ENCODE results near the gene ATP5PD.

ATP5PD gene

DNA sequence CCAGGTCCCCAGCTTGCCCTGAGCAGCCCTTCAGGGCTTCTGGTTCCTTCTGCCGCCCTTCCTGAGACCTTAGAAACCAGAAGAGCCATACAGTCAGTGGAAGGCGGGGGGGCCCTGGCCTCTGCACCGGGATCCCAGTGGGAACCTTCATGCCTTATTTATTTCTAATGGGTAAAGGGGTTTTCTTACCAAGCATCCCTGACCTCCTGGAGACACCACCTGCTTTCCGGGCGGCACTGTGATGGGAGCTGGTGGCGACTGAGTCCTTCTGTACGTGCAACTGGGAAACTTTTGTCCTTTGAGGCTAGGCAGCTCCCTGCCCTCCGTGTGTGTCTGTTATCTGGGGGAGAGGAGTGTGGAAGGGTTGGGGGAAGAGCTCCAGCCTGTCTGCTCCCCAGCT is 41.5 kb downstream of the ATP5PD start:
- TF ChIP-seq, protein P1, sequence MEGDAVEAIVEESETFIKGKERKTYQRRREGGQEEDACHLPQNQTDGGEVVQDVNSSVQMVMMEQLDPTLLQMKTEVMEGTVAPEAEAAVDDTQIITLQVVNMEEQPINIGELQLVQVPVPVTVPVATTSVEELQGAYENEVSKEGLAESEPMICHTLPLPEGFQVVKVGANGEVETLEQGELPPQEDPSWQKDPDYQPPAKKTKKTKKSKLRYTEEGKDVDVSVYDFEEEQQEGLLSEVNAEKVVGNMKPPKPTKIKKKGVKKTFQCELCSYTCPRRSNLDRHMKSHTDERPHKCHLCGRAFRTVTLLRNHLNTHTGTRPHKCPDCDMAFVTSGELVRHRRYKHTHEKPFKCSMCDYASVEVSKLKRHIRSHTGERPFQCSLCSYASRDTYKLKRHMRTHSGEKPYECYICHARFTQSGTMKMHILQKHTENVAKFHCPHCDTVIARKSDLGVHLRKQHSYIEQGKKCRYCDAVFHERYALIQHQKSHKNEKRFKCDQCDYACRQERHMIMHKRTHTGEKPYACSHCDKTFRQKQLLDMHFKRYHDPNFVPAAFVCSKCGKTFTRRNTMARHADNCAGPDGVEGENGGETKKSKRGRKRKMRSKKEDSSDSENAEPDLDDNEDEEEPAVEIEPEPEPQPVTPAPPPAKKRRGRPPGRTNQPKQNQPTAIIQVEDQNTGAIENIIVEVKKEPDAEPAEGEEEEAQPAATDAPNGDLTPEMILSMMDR (conservative IDR thresholded peaks at IDR 0.05; ENCODE audit: low read depth, low read length) = no peak
- no peak overlapping the region for H3K4me3 ChIP-seq (ENCODE audit: low read depth, low read length)
- DNase-seq (ENCODE audit: low read depth) = no peak

DNA sequence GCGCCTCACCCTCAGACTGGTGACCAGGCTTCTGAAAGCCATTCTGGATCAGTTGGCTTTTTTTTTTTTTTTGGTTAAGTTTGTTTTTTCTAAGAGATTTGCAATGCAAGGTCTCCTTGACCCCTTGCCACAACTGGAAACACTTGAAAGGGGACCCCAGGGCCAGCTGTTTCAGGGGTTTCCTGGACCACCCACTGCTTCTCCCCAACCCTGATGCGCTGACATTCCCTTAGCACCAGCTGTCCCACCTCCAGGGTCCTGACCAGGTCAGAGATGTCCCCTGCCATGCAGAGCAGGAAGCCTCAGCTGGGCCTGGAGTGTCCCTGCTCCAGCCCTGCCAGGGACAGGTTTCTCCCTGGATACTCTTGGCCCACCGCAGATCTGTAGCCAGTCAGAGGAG is 42.4 kb downstream of the ATP5PD start:
- DNase-seq (ENCODE audit: low read depth) = no peak
- no peak overlapping the region for H3K4me3 ChIP-seq (ENCODE audit: low read depth, low read length)
- TF ChIP-seq, protein P1 (conservative IDR thresholded peaks at IDR 0.05; ENCODE audit: low read depth, low read length) = no peak

DNA sequence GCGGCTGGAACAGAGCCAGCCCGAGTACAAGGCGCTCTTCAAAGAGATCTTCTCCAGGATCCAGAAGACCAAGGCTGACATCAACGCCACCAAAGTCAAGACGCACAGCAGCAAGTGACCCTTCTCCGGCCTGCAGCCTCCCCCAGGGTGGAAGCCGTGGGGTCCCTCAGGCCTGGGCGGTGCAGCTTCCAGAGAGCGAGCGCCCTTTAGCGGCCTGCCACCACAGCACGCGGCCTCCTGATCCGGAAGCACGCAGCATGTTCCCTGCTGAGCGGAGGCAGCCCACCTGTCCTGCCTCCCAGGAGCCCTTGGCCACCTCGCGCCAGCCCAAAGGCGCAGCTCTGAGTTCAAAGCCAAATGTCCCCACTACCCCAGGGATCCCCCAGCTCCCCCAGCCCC is 42.8 kb downstream of the ATP5PD start:
- no peak for DNase-seq (ENCODE audit: low read depth)
- no peak overlapping the region for H3K4me3 ChIP-seq (ENCODE audit: low read depth, low read length)
- TF ChIP-seq, protein P1 (conservative IDR thresholded peaks at IDR 0.05; ENCODE audit: low read depth, low read length) = no peak

DNA sequence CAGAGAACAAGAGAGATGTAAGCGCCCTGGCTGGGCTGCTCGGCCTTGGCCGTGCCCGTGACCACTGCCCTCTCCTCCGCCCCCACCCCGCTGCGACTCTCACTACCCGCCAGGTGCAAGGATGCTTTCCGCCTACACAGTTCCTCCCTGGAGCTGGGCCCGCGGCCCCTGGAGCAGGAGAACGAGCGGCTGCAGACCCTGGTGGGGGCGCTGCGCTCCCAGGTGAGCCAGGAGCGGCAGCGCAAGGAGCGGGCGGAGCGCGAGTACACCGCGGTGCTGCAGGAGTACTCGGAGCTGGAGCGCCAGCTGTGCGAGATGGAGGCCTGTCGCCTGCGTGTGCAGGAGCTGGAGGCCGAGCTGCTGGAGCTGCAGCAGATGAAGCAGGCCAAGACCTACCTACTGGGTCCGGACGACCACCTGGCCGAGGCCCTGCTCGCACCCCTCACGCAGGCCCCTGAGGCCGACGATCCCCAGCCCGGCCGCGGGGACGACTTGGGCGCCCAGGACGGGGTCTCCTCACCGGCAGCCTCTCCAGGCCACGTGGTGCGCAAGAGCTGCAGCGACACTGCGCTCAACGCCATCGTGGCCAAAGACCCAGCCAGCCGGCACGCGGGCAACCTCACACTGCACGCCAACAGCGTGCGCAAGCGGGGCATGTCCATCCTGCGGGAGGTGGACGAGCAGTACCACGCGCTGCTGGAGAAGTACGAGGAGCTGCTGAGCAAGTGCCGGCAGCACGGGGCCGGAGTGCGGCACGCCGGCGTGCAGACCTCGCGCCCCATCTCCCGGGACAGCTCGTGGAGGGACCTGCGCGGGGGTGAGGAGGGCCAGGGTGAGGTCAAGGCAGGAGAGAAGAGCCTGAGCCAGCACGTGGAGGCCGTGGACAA is 43.5 kb downstream of the ATP5PD start:
- no peak for DNase-seq (ENCODE audit: low read depth)
- TF ChIP-seq, protein P1 (conservative IDR thresholded peaks at IDR 0.05; ENCODE audit: low read depth, low read length) = no peak
- H3K4me3 ChIP-seq (ENCODE audit: low read depth, low read length) = no peak overlapping the region

DNA sequence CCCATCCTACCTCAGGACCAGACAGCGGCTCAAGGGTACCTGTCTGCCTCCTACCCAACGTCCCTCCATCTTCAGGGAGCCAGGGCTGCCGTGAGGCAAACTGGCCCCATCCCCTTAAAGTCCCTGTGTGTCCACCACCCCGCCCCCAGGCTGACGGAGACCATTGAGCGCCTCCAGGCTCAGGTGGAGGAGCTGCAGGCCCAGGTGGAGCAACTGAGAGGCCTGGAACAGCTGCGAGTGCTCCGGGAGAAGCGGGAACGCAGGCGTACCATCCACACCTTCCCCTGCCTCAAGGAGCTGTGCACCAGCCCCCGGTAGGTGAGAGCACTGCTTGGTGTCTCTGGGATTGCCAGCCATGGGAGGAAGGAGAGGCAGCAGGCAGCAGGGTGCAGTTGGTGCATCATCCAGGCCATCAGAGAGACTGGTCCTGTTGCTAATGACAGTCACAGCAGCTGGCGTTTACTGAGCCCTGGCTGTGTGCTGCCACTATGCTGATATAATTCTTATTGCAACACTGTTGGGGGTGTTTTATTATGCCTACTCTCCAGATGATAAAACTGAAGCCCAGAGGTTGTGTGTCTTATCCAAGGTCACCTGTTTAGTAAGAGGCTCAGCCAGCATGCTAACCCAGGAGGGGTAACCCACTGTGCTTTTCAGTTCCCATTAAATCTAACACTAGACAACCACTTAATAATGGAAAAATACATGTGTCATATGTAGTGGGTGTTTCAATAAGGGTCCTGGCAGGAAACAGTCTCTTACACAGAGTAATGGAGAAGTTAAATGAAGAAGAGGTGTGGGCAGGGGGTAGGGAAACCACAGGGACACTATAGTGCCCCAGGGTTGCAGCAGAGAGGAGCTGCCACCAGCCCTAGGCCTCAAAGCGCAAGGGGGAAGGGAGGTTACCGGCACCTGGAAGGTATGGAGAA is 44.6 kb downstream of the ATP5PD start:
- TF ChIP-seq, protein P1 (conservative IDR thresholded peaks at IDR 0.05; ENCODE audit: low read depth, low read length) = no peak
- DNase-seq (ENCODE audit: low read depth) = no peak
- H3K4me3 ChIP-seq (ENCODE audit: low read depth, low read length) = no peak overlapping the region

DNA sequence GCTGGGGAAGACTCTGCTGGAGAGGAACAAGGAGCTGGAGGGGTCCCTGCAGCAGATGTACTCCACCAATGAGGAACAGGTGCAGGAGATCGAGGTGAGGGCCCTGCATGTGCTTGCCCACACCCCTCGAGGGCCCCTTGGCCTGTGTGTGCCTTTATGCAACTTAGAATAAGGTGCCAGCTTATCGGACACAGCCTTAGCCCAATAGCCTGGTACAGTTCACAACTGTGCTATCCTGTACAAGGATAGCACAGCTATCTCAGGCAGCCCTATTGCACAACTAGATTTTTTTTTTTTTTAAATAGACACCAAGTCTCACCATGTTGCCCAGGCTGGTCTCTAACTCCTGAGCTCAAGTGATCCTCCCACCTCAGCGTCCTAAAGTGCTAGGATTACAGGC is 47.2 kb downstream of the ATP5PD start:
- DNase-seq (ENCODE audit: low read depth) = no peak
- H3K4me3 ChIP-seq (ENCODE audit: low read depth, low read length) = no peak overlapping the region
- TF ChIP-seq, protein P1 (conservative IDR thresholded peaks at IDR 0.05; ENCODE audit: low read depth, low read length) = no peak

Data from choroid plexus epithelial cell (primary cell).